ENCODE data around the gene PCDHB12. TPM values are rescaled to one million over a fixed set of nuclear protein-coding genes. Genes with fewer than 3 reads are reported as not detected.
"Not testable (repeated sequence)": the region's sequence is repeated elsewhere in the genome, so short reads cannot be mapped to it uniquely, and the experiment has no call there.

The PCDHB12 gene
- total RNA-seq, 1 experiment from 2014 or later = 1.7 TPM

DNA sequence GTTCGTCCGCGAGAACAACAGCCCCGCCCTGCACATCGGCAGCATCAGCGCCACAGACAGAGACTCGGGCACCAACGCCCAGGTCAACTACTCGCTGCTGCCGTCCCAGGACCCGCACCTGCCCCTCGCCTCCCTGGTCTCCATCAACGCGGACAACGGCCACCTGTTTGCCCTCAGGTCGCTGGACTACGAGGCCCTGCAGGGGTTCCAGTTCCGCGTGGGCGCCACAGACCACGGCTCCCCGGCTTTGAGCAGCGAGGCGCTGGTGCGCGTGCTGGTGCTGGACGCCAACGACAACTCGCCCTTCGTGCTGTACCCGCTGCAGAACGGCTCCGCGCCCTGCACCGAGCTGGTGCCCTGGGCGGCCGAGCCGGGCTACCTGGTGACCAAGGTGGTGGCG, 1.8 kb downstream of the PCDHB12 start:
- DNase-seq (ENCODE audit: low read depth) = not testable (repeated sequence)

GRCh38 chr5:141210849-141211248, 2.3 kb downstream of the PCDHB12 start:
- not testable (repeated sequence) for DNase-seq (ENCODE audit: low read depth)

GRCh38 chr5:141213656-141214339, 5.3 kb downstream of the PCDHB12 start, which contains the start of gene PCDHB13:
TSS of gene PCDHB13 (plus strand) at chr5:141213919. CDS start at chr5:141214124, 205 bp downstream.
- DNase-seq (ENCODE audit: low read depth) = peak; percentile 27

GRCh38 chr5:141214583-141214982, 6.1 kb downstream of the PCDHB12 start:
- DNase-seq (ENCODE audit: low read depth) = not testable (repeated sequence)

- DNase-seq (ENCODE audit: low read depth) = not testable (repeated sequence)
Observed at GRCh38 chr5:141215504-141215903, 7.0 kb downstream of the PCDHB12 start.

DNA sequence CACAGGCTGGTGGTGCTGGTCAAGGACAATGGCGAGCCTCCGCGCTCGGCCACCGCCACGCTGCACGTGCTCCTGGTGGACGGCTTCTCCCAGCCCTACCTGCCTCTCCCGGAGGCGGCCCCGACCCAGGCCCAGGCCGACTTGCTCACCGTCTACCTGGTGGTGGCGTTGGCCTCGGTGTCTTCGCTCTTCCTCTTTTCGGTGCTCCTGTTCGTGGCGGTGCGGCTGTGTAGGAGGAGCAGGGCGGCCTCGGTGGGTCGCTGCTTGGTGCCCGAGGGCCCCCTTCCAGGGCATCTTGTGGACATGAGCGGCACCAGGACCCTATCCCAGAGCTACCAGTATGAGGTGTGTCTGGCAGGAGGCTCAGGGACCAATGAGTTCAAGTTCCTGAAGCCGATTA, 7.5 kb downstream of the PCDHB12 start:
- DNase-seq (ENCODE audit: low read depth) = not testable (repeated sequence)

GRCh38 chr5:141223112-141223783, 14.7 kb downstream of the PCDHB12 start, which contains the start of gene PCDHB14:
TSS of gene PCDHB14 (plus strand) at chr5:141223343. CDS start at chr5:141223506, 163 bp downstream.
- DNase-seq (ENCODE audit: low read depth) = peak; percentile 43

DNA sequence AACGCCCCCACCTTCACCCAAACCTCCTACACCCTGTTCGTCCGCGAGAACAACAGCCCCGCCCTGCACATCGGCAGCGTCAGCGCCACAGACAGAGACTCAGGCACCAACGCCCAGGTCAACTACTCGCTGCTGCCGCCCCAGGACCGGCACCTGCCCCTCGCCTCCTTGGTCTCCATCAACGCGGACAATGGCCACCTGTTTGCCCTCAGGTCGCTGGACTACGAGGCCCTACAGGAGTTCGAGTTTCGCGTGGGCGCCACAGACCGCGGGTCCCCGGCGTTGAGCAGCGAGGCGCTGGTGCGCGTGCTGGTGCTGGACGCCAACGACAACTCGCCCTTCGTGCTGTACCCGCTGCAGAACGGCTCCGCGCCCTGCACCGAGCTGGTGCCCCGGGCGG, 16.3 kb downstream of the PCDHB12 start:
- not testable (repeated sequence) for DNase-seq (ENCODE audit: low read depth)

DNA sequence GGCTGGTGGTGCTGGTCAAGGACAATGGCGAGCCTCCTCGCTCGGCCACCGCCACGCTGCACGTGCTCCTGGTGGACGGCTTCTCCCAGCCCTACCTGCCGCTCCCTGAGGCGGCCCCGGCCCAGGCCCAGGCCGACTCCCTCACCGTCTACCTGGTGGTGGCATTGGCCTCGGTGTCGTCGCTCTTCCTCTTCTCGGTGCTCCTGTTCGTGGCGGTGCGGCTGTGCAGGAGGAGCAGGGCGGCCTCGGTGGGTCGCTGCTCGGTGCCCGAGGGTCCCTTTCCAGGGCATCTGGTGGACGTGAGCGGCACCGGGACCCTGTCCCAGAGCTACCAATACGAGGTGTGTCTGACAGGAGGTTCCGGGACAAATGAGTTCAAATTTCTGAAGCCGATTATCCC, 16.9 kb downstream of the PCDHB12 start:
- DNase-seq (ENCODE audit: low read depth) = not testable (repeated sequence)

DNA sequence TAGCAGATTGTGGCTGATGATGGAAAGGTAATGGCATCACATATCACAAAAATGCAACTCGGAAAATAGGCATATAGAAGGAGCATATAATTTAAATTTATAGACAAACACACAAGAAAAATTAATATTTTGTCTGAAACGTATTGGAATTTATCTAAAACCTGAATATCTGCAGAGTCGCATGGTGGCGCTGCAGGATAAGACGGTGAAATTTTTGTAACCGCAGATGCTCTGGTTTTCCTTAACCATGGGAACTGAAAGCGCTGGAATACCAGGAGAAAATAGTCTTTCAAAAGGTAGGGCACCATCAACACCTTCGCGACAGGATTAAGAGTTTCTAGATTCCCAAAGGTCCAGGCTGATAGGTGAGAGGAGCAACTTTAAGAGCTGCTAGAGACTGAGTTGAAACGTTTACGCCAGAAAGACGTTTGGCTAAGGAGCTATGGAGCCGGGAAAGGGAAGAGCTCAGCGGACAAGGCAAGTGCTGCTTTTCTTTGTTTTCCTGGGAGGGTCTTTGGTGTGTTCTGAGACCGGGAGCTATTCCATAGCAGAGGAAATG, 25.7 kb downstream of the PCDHB12 start:
- DNase-seq (ENCODE audit: low read depth) = no peak

GRCh38 chr5:141235922-141236321, 27.4 kb downstream of the PCDHB12 start:
- DNase-seq (ENCODE audit: low read depth) = not testable (repeated sequence)

GRCh38 chr5:141236516-141237313, 28.2 kb downstream of the PCDHB12 start:
- DNase-seq (ENCODE audit: low read depth) = no peak

DNA sequence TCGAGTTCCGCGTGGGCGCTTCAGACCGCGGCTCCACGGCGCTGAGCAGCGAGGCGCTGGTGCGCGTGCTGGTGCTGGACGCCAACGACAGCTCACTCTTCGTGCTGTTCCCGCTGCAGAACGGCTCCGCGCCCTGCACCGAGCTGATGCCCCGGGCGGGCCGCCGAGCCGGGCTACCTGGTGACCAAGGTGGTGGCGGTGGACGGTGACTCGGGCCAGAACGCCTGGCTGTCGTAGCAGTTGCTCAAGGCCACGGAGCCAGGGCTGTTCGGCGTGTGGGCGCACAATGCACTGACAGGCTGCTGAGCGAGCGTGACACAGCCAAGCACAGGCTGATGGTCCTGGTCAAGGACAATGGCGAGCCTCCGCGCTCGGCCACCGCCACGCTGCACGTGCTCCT, 33.0 kb downstream of the PCDHB12 start:
- DNase-seq (ENCODE audit: low read depth) = no peak

DNA sequence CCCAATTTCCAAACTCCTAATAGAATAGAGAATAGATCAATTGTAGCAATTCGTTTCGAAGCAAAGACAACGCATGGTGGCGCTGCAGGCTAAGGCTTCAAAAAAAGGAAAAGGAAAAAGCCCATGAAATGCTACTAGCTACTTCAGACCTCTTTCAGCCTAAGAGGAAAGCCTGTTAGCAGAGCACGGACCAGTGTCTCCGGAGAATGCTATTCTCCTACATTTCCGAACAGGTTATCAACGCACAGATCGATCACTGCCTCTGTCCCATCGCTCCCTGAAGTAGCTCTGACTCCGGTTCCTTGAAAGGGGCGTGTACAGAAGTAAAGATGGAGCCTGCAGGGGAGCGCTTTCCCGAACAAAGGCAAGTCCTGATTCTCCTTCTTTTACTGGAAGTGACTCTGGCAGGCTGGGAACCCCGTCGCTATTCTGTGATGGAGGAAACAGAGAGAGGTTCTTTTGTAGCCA, 36.8 kb downstream of the PCDHB12 start, which contains the start of gene PCDHB15:
TSS of gene PCDHB15 (plus strand) at position 146 of the 468 bp plus-strand sequence. CDS start at position 330, 184 bp downstream.
- DNase-seq (ENCODE audit: low read depth) = no peak

- not testable (repeated sequence) for DNase-seq (ENCODE audit: low read depth)
Observed at GRCh38 chr5:141246971-141247370, 38.5 kb downstream of the PCDHB12 start.

GRCh38 chr5:141247434-141247833, 38.9 kb downstream of the PCDHB12 start:
- DNase-seq (ENCODE audit: low read depth) = not testable (repeated sequence)

- no peak for DNase-seq (ENCODE audit: low read depth)
Observed at GRCh38 chr5:141250576-141250975, 42.1 kb downstream of the PCDHB12 start.

- DNase-seq (ENCODE audit: low read depth) = no peak
Observed at GRCh38 chr5:141258464-141258863, 49.9 kb downstream of the PCDHB12 start.

DNA sequence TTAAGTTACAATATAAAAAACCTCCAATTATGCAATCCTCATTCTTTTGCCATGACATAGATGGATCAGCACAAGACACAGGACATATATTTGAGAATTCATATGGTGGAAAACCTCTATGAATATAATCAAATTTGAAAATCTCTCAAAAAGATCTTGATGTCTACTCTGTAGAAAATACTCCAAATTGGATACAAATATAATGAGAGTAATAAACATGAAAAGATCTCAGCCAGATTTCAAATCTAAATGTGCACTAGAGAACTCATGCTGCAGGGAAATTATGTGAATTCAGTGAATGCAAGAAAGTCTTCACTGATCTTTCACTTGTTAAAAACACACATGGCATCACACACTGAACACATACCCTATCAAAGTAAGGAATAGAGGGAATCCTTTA, 50.4 kb downstream of the PCDHB12 start:
- no peak for DNase-seq (ENCODE audit: low read depth)

GRCh38 chr5:141260458-141261237, 52.1 kb downstream of the PCDHB12 start:
- peak; percentile 17 for DNase-seq (ENCODE audit: low read depth)

- DNase-seq (ENCODE audit: low read depth) = no peak
Observed at GRCh38 chr5:141261238-141261546, 52.7 kb downstream of the PCDHB12 start.

Data from M059J (cell line).